Effector memory CD8-positive, alpha-beta T cell (primary cell): ENCODE data around the gene CYB5R2.
"Not testable (repeated sequence)": the region's sequence is repeated elsewhere in the genome, so short reads cannot be mapped to it uniquely, and the experiment has no call there.

Experiments
- ATAC-seq: fragments of 150-1000 bp; cut with Tn5 transposase; replicated peaks from 2 replicates; pipeline ENCODE4 v1.10.0; 2021; ENCODE audit warnings: mild to moderate bottlenecking, moderate library complexity
- DNase-seq, 3 experiments: peaks; one replicate each; pipeline ENCODE4 v3.0.0; 2021
- H3K27ac Mint-ChIP-seq, 2 donors: one replicate each; pipeline ENCODE4 v1.8.0; 2022; ENCODE audit warnings: mild to moderate bottlenecking in 2 of 2, mixed read lengths in 2 of 2, moderate library complexity in 2 of 2
- H3K27me3 Mint-ChIP-seq, 2 donors: one replicate each; pipeline ENCODE4 v1.8.0; 2022; ENCODE audit warnings: mixed read lengths in 2 of 2
- H3K36me3 Mint-ChIP-seq: one replicate; pipeline ENCODE4 v1.8.0; 2022; ENCODE audit warnings: mild to moderate bottlenecking, moderate library complexity, mixed read lengths; ENCODE audit not compliant: insufficient read depth
- H3K4me1 Mint-ChIP-seq, 2 donors: one replicate each; pipeline ENCODE4 v1.8.0; 2022; ENCODE audit warnings: low read depth in 2 of 2, mixed read lengths in 2 of 2
- H3K4me3 Mint-ChIP-seq, 2 donors: one replicate each; pipeline ENCODE4 v1.8.0; 2022; ENCODE audit warnings: mild to moderate bottlenecking in 2 of 2, mixed read lengths in 2 of 2, moderate library complexity in 2 of 2
- H3K9me3 Mint-ChIP-seq, 2 donors: one replicate each; pipeline ENCODE4 v1.8.0; 2022; ENCODE audit warnings: mixed read lengths in 2 of 2

CYB5R2 gene

DNA sequence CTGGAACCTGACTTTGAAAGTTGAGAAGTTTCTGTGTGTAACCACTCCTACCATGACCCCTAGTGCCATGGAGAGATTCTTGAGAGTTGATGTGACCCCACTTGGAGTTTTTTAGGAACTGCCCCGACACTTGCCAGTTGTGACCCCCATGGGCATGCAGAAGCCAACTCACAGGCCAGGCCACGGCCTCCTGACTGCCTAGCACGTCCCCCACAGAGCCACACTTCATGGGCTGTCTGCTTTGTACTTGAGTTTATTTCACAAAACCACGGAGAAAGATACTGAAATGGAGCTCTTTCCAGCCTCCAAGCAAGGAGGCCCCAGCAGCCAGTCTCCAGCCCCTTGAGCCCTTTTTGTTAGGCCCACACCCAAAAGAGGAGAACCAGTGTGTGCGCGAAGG is 8.4 kb downstream of the CYB5R2 start:
- ATAC-seq (no peak), DNase-seq (no peak)
- H3K4me1 Mint-ChIP-seq = peaks cover 0 to 4% of the 10 kb centered on the region in 2 donors
- no peak overlapping the region for H3K27ac Mint-ChIP-seq
- no peaks in the 10 kb centered on the region for H3K9me3 Mint-ChIP-seq
- peaks cover 12 to 36% of the 10 kb centered on the region in 2 donors for H3K27me3 Mint-ChIP-seq
- H3K4me3 Mint-ChIP-seq = no peak overlapping the region
- H3K36me3 Mint-ChIP-seq = no peaks in the 10 kb centered on the region

DNA sequence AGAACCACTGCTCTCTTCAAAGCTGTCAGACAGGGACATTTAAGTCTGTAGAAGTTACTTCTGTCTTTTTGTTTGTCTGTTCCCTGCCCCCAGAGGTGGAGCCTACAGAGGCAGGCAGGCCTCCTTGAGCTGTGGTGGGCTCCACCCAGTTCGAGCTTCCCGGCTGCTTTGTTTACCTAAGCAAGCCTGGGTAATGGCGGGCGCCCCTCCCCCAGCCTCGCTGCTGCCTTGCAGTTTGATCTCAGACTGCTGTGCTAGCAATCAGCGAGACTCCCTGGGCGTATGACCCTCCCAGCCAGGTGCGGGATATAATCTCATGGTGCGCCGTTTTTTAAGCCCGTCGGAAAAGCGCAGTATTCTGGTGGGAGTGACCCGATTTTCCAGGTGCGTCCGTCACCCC is 9.8 kb downstream of the CYB5R2 start:
- not testable (repeated sequence) for H3K9me3 Mint-ChIP-seq, ATAC-seq, H3K36me3 Mint-ChIP-seq, H3K4me3 Mint-ChIP-seq, H3K4me1 Mint-ChIP-seq, DNase-seq, H3K27ac Mint-ChIP-seq
- peaks cover 7 to 25% of the 10 kb centered on the region in 2 donors for H3K27me3 Mint-ChIP-seq

DNA sequence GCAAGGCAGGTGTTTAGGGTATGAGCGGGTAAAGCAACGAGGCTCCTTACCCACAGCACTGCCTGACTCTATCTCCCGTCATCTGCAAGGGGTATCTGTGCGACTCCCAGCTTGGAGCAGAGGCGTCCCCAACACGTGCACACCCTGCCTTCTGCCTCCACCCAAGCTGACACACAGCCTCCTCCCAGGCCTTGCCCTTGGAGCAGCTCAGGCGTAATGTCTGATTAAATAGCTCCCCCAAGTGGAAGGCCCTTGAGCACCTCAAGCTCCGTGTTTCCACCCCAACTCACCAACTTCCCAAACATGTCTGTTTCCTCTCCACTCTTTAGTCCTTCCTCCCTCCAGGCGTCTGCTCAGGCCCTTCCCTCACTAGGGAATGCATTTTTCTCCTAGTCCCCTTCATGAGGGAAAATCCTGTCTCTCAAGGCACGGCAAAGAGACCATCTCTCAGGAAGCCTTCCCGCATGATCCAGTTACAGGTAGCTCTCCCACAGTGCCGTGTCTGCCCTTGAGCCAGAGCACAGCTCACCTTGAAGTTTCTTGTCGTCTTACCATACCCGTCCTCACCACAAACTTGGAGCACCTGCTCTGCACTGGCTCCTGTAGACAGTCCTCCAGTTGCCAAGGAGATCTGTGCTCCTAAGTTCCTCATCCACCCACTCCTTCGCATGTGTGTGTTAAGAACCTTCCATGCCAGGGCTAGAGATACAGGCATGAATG is 15.8 kb downstream of the CYB5R2 start:
- peaks cover 6% of the 10 kb centered on the region for H3K36me3 Mint-ChIP-seq
- H3K27ac Mint-ChIP-seq = no peak overlapping the region
- no peaks in the 10 kb centered on the region for H3K9me3 Mint-ChIP-seq
- ATAC-seq (no peak), DNase-seq (peak in 1 of 3 experiments; percentile 4)
- no peaks in the 10 kb centered on the region for H3K27me3 Mint-ChIP-seq
- no peak overlapping the region for H3K4me3 Mint-ChIP-seq
- no peaks in the 10 kb centered on the region for H3K4me1 Mint-ChIP-seq

DNA sequence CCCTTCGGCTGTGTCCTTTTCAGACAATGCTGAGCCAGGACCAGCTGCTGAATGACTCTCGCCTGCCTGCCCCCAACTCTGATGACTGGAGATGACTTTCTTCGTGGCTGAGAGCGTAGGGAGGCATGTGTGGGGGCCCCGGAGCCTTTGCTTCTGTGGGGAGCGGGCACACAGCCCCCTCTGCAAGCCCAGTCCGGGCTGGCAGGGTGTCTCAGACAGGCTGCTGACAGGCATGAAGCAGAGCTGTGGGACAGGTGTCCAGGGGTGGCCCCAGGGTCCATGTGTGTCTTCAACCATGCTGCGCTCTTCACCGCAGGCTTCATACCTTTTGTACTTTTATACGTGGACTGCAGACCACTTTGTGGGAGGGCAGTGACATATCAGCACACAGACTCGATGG is 16.6 kb downstream of the CYB5R2 start:
- H3K4me3 Mint-ChIP-seq = no peak overlapping the region
- peaks cover 9% of the 10 kb centered on the region for H3K36me3 Mint-ChIP-seq
- no peak overlapping the region for H3K27ac Mint-ChIP-seq
- H3K9me3 Mint-ChIP-seq = no peaks in the 10 kb centered on the region
- DNase-seq (no peak), ATAC-seq (no peak)
- no peaks in the 10 kb centered on the region for H3K4me1 Mint-ChIP-seq
- H3K27me3 Mint-ChIP-seq = no peaks in the 10 kb centered on the region

DNA sequence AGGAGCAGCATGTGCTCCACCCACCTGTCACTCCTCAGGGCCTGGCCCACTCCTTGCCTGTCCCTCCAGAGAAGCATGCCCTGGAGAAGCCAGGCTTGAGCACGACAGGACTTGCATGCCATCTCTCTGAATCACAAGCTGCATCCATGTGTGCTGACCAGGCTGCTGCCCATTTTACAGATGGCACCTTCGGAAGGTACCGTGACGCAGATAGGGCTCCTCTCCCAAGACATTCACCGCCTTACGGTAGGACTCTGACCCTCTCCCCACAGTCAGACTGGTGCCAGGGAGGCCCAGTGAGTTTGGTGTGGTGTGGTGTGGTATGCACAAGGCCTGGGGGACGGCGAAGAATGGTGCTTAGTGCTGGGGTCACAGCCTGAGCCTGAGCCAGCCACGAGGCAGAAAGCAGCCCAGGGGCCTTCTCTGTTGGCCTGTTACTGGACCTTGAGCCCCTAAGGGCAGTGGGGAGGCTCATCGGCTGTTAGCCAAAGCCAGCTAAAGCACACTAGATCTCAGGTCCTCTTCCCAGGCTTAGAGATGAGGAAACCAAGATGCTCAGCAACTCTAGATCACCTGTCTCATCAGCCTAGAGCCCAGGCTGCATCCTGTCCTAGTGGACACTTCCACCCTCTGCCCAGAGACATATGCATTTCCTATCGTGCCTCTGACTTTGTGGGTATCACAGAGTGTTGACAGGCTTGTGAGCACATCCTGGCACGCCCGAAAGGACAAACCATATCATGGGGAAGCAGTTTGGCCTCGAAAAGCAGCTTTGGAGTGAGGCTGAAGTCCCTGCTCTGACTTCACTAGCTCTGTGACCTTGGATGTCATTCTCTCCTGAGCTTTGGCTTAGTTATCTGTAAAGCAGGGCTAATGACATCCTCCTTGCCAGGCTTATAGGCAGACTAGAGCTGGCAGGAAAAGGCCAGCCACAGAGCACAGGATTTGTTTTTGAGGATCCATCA is 17.8 kb downstream of the CYB5R2 start:
- no peak for ATAC-seq
- Mint-ChIP-seq H3K4me3 (no peak overlapping the region), H3K36me3 (peaks cover 9% of the 10 kb centered on the region), H3K9me3 (no peaks in the 10 kb centered on the region), H3K27me3 (no peaks in the 10 kb centered on the region), H3K27ac (no peak overlapping the region), H3K4me1 (no peaks in the 10 kb centered on the region)
- no peak for DNase-seq

DNA sequence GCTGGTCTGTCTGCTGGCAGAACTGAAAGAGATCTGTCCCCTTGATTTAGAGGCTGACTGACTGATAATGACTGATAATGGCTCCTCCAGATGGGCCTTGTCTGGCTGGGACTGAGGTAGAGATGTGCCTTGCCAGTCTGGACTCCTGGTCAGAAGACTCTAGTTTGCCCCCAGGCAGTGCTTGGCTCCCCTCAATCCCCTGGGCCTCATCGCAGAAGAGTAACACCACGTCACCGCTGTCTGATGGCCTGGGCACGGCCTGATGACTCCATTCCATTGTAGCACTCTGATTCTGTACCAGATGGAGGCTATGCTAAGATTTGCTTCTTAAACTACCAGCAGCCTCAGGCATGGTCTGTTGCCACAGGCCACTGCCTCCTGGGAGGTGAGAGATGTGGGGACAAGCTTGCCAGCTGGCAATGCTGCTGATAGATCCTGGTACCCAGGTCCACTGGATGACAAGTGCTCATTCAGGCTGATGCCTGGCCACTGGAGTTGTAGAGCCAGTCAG is 19.1 kb downstream of the CYB5R2 start:
- Mint-ChIP-seq H3K36me3 (peaks cover 9% of the 10 kb centered on the region), H3K4me1 (no peaks in the 10 kb centered on the region)

DNA sequence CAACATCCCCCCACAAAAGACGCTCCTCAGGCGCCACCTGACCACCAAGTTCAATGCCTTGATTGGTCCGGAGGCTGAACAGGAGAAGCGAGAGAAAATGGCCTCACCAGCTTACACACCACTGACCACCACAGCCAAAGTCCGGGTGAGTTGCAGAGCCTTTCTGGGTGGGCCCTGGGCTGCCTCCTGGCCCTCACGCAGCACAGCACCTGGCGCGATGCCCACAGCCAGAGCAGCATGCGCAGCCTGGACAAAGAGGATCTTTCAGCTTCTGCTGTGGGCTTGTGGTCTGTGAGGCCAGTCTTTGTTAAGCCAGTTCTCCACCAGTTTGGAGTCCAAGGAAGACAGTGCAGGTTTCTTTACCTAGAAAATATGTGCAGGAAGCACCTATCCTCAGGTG is 21.6 kb downstream of the CYB5R2 start:
- Mint-ChIP-seq H3K36me3 (peaks cover 5% of the 10 kb centered on the region), H3K27ac (no peak overlapping the region), H3K4me1 (no peaks in the 10 kb centered on the region), H3K27me3 (no peaks in the 10 kb centered on the region), H3K9me3 (no peaks in the 10 kb centered on the region), H3K4me3 (no peak overlapping the region)
- DNase-seq (no peak), ATAC-seq (no peak)

More for the DNA sequence above, 19.1 kb downstream of the CYB5R2 start:
- no peak overlapping the region for H3K27ac Mint-ChIP-seq
- no peak for ATAC-seq
- no peak for DNase-seq
- H3K27me3 Mint-ChIP-seq = no peaks in the 10 kb centered on the region
- no peaks in the 10 kb centered on the region for H3K9me3 Mint-ChIP-seq
- no peak overlapping the region for H3K4me3 Mint-ChIP-seq

DNA sequence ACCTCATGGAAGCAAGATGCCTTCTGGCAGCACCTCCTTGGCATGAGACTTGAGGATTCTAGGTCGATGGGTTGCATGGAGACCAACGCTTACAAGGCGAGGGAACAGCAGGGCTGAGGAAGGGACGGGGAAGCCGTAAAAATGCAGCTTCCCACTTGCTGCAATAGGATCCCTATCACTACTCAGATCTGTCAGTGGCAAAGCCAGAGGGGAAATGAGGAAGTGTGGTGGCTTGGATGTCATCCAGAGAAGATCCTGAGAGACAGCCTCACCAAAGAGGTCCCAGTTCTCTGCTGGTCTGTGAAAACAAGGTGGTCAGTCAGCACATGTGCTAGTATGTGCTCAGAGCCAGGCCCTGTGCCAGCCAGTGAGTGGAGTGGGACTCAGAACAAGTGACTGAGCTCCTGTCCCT is 22.2 kb downstream of the CYB5R2 start:
- H3K27ac Mint-ChIP-seq = no peak overlapping the region
- no peaks in the 10 kb centered on the region for H3K27me3 Mint-ChIP-seq
- ATAC-seq (no peak), DNase-seq (no peak)
- H3K4me3 Mint-ChIP-seq = no peak overlapping the region
- no peaks in the 10 kb centered on the region for H3K4me1 Mint-ChIP-seq
- H3K9me3 Mint-ChIP-seq = no peaks in the 10 kb centered on the region
- peaks cover 5% of the 10 kb centered on the region for H3K36me3 Mint-ChIP-seq

DNA sequence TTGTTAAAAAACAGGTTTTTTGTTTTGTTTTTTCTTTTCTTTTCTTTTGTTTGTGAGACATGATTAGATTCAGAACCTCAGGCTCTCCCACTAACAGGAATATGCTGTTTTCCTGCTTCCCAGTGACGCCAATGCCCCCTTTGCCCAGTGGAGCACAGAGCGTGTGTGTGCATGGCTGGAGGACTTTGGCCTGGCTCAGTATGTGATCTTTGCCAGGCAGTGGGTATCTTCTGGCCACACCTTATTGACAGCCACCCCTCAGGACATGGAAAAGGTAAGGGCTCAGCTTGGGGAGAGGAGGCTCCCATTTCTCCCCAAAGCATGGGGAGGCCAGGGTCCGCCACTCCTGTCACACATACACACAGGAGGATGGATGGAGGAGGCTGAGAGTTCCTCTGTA is 25.0 kb downstream of the CYB5R2 start:
- no peaks in the 10 kb centered on the region for H3K9me3 Mint-ChIP-seq
- peaks cover 5% of the 10 kb centered on the region for H3K36me3 Mint-ChIP-seq
- H3K27ac Mint-ChIP-seq = no peak overlapping the region
- H3K4me3 Mint-ChIP-seq = no peak overlapping the region
- DNase-seq (no peak), ATAC-seq (no peak)
- H3K27me3 Mint-ChIP-seq = no peaks in the 10 kb centered on the region
- H3K4me1 Mint-ChIP-seq = no peaks in the 10 kb centered on the region

DNA sequence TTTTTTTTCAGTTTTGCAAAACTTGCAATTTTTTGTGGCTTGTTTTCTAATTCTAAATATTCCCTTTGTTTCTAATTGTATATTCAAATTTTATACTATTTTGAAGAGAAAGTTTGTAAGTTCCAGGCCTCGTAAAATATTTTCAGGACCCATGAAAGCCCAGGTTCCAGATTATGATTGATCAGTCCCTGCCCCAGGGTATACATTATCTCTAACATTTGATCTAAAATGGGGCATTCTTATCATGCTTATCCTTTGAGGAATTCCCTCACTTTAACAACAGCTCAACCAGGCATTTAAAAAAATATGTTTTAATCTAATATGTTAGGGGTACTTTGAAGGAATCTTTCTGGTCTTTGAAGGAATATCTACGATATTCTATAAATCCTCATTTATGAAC is 26.4 kb downstream of the CYB5R2 start:
- no peaks in the 10 kb centered on the region for H3K4me1 Mint-ChIP-seq
- no peak overlapping the region for H3K27ac Mint-ChIP-seq
- DNase-seq (no peak), ATAC-seq (no peak)
- peaks cover under 1% of the 10 kb centered on the region for H3K36me3 Mint-ChIP-seq
- H3K27me3 Mint-ChIP-seq = no peaks in the 10 kb centered on the region
- H3K4me3 Mint-ChIP-seq = no peak overlapping the region
- H3K9me3 Mint-ChIP-seq = no peaks in the 10 kb centered on the region

DNA sequence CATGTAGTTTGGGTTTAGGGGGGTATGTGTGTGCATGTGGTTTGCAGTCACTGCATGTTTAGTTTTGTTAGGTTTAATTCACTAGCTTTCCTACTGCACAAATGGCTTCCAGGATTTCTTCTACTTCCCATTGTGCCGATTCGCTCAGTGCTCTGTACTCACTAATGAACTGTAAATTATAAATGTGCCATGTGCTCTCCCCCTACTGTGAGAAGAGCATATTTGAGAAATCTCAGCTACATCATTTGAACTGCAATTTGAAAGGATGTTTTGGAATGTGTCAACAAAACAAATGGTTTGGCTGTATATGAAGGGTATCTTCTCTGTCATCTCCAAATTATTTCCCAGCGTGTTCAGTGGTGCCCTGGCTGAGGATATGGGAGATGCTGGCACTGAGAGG is 28.1 kb downstream of the CYB5R2 start:
- DNase-seq (no peak), ATAC-seq (no peak)
- Mint-ChIP-seq H3K27me3 (no peaks in the 10 kb centered on the region), H3K9me3 (no peaks in the 10 kb centered on the region), H3K36me3 (no peaks in the 10 kb centered on the region), H3K4me3 (no peak overlapping the region), H3K4me1 (no peaks in the 10 kb centered on the region), H3K27ac (no peak overlapping the region)

DNA sequence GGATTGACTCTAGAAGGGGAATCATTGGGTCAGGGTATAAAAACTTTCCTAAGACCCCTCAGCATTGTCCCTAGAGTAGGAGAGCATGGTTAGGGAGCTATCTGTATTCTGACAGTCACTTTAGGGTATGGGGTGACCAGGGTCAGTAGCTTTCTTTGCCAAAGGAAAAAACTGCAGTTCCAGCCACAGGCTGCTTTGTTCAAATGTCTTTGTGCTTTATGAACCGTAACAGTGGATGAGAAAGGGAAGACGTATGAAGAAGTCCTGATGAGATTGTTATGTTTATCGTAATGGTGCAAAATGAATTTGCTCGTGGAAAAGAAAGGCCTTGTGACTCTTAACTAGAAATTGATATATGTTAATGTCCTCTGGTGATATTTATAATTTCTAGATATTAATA is 30.0 kb downstream of the CYB5R2 start:
- H3K36me3 Mint-ChIP-seq = no peaks in the 10 kb centered on the region
- no peak overlapping the region for H3K27ac Mint-ChIP-seq
- H3K27me3 Mint-ChIP-seq = no peaks in the 10 kb centered on the region
- no peak for ATAC-seq
- no peak overlapping the region for H3K4me3 Mint-ChIP-seq
- no peaks in the 10 kb centered on the region for H3K4me1 Mint-ChIP-seq
- no peak for DNase-seq
- no peaks in the 10 kb centered on the region for H3K9me3 Mint-ChIP-seq

DNA sequence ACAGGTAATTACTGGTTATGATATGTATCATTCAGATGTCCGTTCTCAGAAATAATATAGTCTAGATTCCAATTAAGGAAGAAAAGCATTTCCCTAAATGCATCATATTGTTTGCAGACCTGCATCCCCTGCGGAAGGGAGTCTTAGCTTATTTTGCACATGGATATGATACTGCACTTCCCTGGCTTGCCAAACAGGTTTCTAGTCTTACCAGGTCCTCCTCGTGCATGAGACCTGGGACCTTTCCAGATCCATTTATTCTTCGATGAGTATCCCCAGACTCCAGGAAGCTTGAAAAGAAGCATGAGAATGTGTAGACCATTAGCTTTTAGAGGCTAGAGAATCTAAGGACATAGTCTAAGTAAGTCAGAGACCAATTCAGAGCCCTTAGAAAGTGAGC is 30.6 kb downstream of the CYB5R2 start:
- Mint-ChIP-seq H3K4me3 (no peak overlapping the region), H3K9me3 (no peaks in the 10 kb centered on the region), H3K27ac (no peak overlapping the region), H3K27me3 (no peaks in the 10 kb centered on the region), H3K36me3 (no peaks in the 10 kb centered on the region), H3K4me1 (no peaks in the 10 kb centered on the region)
- ATAC-seq (no peak), DNase-seq (no peak)

DNA sequence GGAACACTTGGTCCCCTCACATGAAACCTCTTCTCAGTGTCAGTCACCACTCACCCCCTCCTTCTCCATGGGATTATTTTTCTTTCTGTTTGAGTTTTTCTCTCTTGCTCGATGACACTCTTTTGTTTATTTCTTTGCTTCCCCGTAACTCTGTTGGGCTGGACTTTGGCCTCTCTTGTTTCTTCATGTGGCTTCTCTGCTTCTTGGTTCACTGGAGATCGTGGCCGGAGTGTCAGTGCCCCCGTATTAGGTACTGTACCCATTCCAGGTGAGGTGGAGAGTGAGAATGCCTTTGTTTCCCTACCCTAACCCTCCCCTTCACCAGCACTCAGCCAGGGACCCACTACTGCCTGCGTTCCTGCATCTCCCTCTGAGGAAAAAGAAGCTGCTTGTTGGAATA is 32.5 kb downstream of the CYB5R2 start:
- Mint-ChIP-seq H3K36me3 (peaks cover 4% of the 10 kb centered on the region), H3K27me3 (no peaks in the 10 kb centered on the region), H3K4me3 (no peak overlapping the region), H3K4me1 (no peaks in the 10 kb centered on the region), H3K9me3 (no peaks in the 10 kb centered on the region), H3K27ac (peak overlapping the region in 1 of 2 donors; percentile 57)
- ATAC-seq (no peak), DNase-seq (no peak)
